Embryonic facial prominence (tissue), 1 donor: Measurements from ENCODE around the gene CEPT1.

Experiments used
- DNase-seq: peaks from one replicate; pipeline ENCODE4 v3.0.0-alpha.2; 2016; ENCODE audit errors: extremely low spot score

The CEPT1 gene

DNA sequence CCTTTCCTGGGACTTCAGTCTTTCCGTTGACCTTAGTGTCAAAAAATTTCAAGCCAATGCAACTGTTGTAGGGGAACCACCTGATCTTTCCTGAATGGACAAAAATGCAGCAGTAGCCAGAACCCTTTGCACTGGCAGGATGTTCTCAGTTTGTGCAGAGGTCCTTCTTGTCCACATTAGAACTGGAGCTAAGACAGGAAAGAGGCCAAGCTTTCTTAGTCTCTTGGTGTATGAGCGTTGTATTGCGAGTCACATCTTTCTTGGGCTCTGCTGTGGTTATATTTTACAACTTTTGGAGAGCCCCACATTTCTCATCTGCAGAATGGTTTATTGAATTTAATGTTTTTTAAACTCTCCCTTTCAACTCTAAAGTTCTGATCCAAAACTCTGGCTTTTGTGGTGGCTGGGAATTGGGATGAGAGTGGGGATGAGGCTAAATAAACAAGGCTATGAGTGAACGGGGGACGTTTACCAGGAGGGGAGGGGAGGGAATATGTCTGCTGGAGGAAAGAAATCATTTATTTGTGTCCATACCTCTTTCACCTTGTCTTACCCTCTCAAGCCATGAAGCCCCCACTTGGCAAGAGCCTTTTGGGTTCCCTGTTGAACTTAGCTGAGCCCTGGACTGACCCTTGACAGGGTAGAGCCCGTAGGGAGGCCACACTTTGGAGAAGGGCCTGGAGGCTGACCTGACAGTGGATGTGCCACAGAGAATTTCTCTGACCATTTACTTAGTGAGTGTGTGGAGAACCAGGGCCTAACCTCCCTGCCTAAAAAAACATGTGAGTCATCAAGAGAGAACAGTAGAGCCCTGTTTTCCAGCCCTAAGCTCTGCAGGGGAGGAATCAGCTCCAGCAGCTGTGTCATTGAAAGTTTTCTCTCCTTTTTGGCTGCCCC, 88.1 kb downstream of the CEPT1 start:
- no peak for DNase-seq

DNA sequence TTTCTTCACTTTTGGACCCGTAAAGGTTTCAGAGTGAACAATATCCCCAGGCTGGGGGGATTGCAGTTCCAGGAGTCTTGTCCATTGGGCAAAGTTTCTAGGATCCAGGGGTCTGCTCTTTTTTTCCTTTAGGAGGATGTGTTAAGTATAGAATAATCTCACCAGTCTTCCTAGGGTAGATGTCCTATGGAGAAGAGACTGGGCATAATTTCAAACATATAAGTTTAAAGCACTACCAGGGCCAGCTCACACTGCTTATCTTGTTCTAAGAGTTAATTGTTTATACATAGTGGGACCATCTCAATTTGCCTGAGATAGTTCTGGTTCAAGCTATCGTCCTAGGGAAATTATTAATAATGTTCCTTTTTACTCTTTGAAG, 88.7 kb downstream of the CEPT1 start:
- no peak for DNase-seq

DNA sequence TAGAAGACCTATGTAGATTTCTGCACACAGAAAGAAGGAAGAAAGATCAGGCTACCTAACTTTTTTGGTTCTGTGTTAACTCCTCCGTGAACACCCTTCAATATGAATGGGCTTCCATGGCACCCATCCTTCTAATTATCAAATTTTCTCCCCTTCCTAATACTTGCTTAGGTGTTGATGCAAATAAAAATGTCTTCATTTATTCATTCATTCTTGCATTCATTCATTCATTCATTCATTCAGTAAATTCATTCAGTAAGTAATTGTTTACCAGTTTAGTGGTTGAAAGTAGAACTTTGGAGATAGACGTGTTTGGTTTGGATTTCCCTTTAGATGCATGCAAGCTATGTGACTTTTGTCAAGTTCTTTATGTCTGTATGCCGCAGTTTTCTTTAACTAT, 92.1 kb downstream of the CEPT1 start:
- DNase-seq, result no peak

DNA sequence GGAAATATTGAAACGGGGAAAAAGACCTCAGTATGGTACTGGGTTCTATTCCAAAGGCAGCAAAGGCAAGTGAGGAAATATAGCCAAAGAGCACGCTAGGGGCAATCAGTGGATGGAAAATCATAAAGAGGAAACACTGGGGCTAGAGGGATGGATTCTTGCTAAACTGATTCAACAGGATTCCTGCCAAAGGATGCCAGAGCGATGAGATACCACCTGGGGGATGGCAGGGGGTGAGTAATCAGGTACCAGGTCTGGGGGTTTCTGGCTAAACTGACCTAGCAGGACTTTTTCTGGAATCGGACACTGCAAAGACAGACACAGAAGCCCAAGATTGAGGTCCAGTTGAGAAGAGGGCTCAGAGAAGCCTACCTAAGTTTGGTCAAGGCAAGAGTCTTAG, 94.2 kb downstream of the CEPT1 start:
- no peak for DNase-seq
